Activated CD8-positive, alpha-beta memory T cell treated with anti-CD3 and anti-CD28 coated beads for 24 hours (primary cell): ENCODE measurements around the gene TOM1L1.

Experiments used
- DNase-seq: peaks from one replicate; pipeline ENCODE4 v3.0.0-alpha.2; 2020

The TOM1L1 gene

GRCh38 chr17:55002458-55002857 is 101.8 kb downstream of the TOM1L1 start:
- DNase-seq, result no peak

DNA sequence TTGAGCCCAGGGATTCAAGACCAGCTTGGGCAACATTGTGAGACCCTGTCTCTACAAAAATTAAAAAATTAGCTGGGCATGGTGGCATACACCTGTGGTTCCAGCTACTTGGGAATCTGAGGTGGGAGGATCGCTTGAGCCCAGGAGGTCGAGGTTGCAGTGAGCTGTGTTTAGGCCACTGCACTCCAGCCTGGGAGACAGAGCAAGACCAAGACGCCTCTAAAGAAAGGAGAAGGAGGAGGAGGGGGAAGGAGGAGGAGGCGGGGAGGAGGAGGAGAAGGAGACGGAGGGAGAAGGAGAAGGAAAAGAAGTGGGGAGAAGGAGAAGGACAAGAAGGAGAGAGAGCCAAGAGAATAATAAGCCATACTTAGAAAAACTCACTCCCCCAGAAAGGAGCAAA is 103.8 kb downstream of the TOM1L1 start:
- no peak for DNase-seq

DNA sequence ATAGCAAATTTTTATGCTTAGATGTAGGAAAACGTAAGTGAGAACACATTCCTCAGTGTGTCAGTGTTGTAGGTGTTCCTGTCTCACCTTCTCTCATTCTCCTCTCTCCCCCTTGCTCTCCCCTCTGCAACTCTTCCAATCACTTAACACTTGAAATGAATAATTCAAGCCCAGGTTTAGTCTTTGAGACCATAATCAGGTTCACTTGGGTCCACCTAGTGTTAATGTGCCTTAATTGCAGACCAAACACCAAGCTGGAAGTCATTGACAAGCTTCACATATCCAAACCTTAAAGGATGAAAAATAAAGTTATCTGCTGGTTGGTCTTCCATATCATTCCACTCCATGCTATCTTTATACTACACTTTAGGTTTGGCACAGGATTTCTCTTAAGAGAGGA is 104.9 kb downstream of the TOM1L1 start:
- no peak for DNase-seq
